GM20431 (cell line): ENCODE measurements around the gene PRPF8.

Experiments used
- in situ Hi-C: fragments of 300-500 bp; cut with MseI, MboI; formaldehyde crosslinking; loops from one replicate; pipeline ENCODE4 v1.15.0; 2020; ENCODE audit warnings: low sequenced_read_pairs; ENCODE audit not compliant: unreplicated experiment

PRPF8 gene

GRCh38 chr17:1629504-1630310 lies 55.0 kb downstream of the PRPF8 start:
- in situ Hi-C loops, result loop anchor here (10.0 kb wide), 1 partner anchor 55 kb away; no protein-coding TSS in a partner anchor

GRCh38 chr17:1628856-1629503 lies 55.7 kb downstream of the PRPF8 start:
- in situ Hi-C loops, result no loop called here

GRCh38 chr17:1627982-1628855 lies 56.4 kb downstream of the PRPF8 start, which contains the start of gene SLC43A2:
TSS of gene SLC43A2 (minus strand) at chr17:1628834. CDS start at chr17:1627874, 960 bp downstream.
- in situ Hi-C loops, result no loop called here

GRCh38 chr17:1627182-1627981 lies 57.3 kb downstream of the PRPF8 start:
- in situ Hi-C loops, result no loop called here

- in situ Hi-C loops, result no loop called here
These were observed 58.3 kb downstream of the PRPF8 start for GRCh38 chr17:1626333-1626732.

GRCh38 chr17:1625581-1625980 lies 59.1 kb downstream of the PRPF8 start:
- in situ Hi-C loops, result no loop called here

GRCh38 chr17:1625053-1625452 lies 59.6 kb downstream of the PRPF8 start:
- in situ Hi-C loops, result no loop called here

- in situ Hi-C loops, result no loop called here
These were observed 60.0 kb downstream of the PRPF8 start for GRCh38 chr17:1624650-1625049.

GRCh38 chr17:1623057-1623630 lies 61.5 kb downstream of the PRPF8 start:
- in situ Hi-C loops, result no loop called here

- in situ Hi-C loops, result no loop called here
These were observed 63.3 kb downstream of the PRPF8 start for GRCh38 chr17:1621273-1621954.

GRCh38 chr17:1620486-1620885 lies 64.2 kb downstream of the PRPF8 start:
- in situ Hi-C loops, result no loop called here

GRCh38 chr17:1617620-1618174 lies 67.0 kb downstream of the PRPF8 start:
- in situ Hi-C loops, result no loop called here

GRCh38 chr17:1616101-1616500 lies 68.6 kb downstream of the PRPF8 start:
- in situ Hi-C loops, result no loop called here

- in situ Hi-C loops, result no loop called here
These were observed 72.3 kb downstream of the PRPF8 start for GRCh38 chr17:1612400-1612799.

- in situ Hi-C loops, result no loop called here
These were observed 73.0 kb downstream of the PRPF8 start for GRCh38 chr17:1611715-1612114.

GRCh38 chr17:1608676-1609075 lies 76.0 kb downstream of the PRPF8 start:
- in situ Hi-C loops, result no loop called here

GRCh38 chr17:1607971-1608320 lies 76.7 kb downstream of the PRPF8 start:
- in situ Hi-C loops, result no loop called here

GRCh38 chr17:1606352-1606985 lies 78.2 kb downstream of the PRPF8 start:
- in situ Hi-C loops, result no loop called here
